GM12878 (cell line): ENCODE results near the gene TRIM25. TPM values are rescaled to one million over a fixed set of nuclear protein-coding genes. Genes with fewer than 3 reads are reported as not detected.

Source experiments
- ATAC-seq: fragments of 200-7000 bp; cut with Tn5 transposase; 3 replicates; pipeline ENCODE4 v1.9.1; 2020; ENCODE audit warnings: mild to moderate bottlenecking, moderate library complexity
- BruUV-seq: library from RNA; stranded (reverse); fragments of 400-500 nt; replicated peaks from 2 replicates; lab custom pipeline; 2021; lab: Mats Ljungman, UMichigan
- CTCF ChIA-PET: fragments of 300-600 bp; sonication (Branson Sonifier 250); formaldehyde crosslinking; extraction: SDS; loops from one replicate; lab custom pipeline; 2021; ENCODE audit warnings: inconsistent platforms; lab: Yijun Ruan, JAX
- POLR2A ChIA-PET: fragments of 350-600 bp; formaldehyde crosslinking; extraction: SDS; loops from one replicate; lab custom pipeline; 2021; ENCODE audit warnings: inconsistent platforms; lab: Charles Lee
- RAD21 ChIA-PET: fragments of 300-600 bp; sonication (Branson Sonifier 250); formaldehyde crosslinking; loops from one replicate; lab custom pipeline; 2023; ENCODE audit warnings: antibody characterized with exemption; ENCODE audit not compliant: unreplicated experiment; lab: Charles Lee
- SMC1A ChIA-PET: fragments of 300-600 bp; sonication (Branson Sonifier 250); formaldehyde crosslinking; loops from one replicate; lab custom pipeline; 2023; ENCODE audit not compliant: unreplicated experiment, uncharacterized antibody; lab: Charles Lee
- DNase-seq: peaks from one replicate; pipeline ENCODE4 v3.0.0-alpha.2; 2011; ENCODE audit warnings: low read depth, low spot score
- FAIRE-seq: peaks from 3 replicates; lab custom pipeline; 2011; peaks lifted over from hg19 to GRCh38; lab: Jason Lieb, UNC
- H2AFZ ChIP-seq: 2 replicates; pipeline ENCODE4 v1.6.0; 2011; ENCODE audit warnings: low read depth, low read length, control low read depth; ENCODE audit not compliant: control insufficient read depth
- H3K27ac ChIP-seq: 2 replicates; pipeline ENCODE4 v1.5.1; 2011; ENCODE audit warnings: control low read depth; ENCODE audit not compliant: control insufficient read depth, insufficient read depth
- H3K27me3 ChIP-seq, 2 experiments: replicated peaks in 1 of 2; 2 replicates each; pipeline versions ENCODE4 v1.6.0 to v1.6.1; 2011; ENCODE audit warnings: low read length in 1 of 2; ENCODE audit not compliant: control insufficient read depth in 2 of 2, insufficient read depth in 2 of 2
- H3K36me3 ChIP-seq, 2 experiments: 2 replicates each; pipeline ENCODE4 v1.5.1; 2011; ENCODE audit warnings: low read length in 1 of 2; ENCODE audit not compliant: control insufficient read depth in 2 of 2, insufficient read depth in 2 of 2
- H3K4me1 ChIP-seq: 2 replicates; pipeline ENCODE4 v1.6.1; 2011; ENCODE audit warnings: mild to moderate bottlenecking, low read length, moderate library complexity, mixed read lengths; ENCODE audit not compliant: control insufficient read depth, insufficient read depth
- H3K4me2 ChIP-seq: 2 replicates; pipeline ENCODE4 v1.6.0; 2011; ENCODE audit warnings: control low read depth; ENCODE audit not compliant: control insufficient read depth, insufficient read depth
- H3K4me3 ChIP-seq: fragments of 200-600 bp; sonication (generic); 2 replicates; pipeline ENCODE4 v1.5.1; 2016
- H3K79me2 ChIP-seq: 2 replicates; pipeline ENCODE4 v1.6.0; 2011; ENCODE audit warnings: low read length; ENCODE audit not compliant: control insufficient read depth, insufficient read depth
- H3K9ac ChIP-seq: 2 replicates; pipeline ENCODE4 v1.8.0; 2011; ENCODE audit warnings: low read length, control low read depth, mixed read lengths; ENCODE audit not compliant: control insufficient read depth, insufficient read depth
- H3K9me3 ChIP-seq: replicated peaks from 3 replicates; pipeline ENCODE4 v1.5.1; 2011; ENCODE audit warnings: mild to moderate bottlenecking, low read length; ENCODE audit not compliant: control insufficient read depth, insufficient read depth
- H4K20me1 ChIP-seq: 2 replicates; pipeline ENCODE4 v1.6.0; 2011; ENCODE audit not compliant: control insufficient read depth, insufficient read depth
- BACH1 ChIP-seq: fragments of 450-650 bp; IDR thresholded peaks from 2 replicates; pipeline ENCODE4 v1.6.1; 2017; ENCODE audit warnings: mild to moderate bottlenecking, borderline replicate concordance
- IKZF1 ChIP-seq: fragments of 450-650 bp; conservative IDR thresholded peaks from 2 replicates; pipeline ENCODE4 v1.6.1; 2017; ENCODE audit warnings: antibody characterized with exemption, mild to moderate bottlenecking
- IKZF2 ChIP-seq, 2 experiments: fragments of 450-650 bp; IDR thresholded peaks; 2 replicates each; pipeline ENCODE4 v1.6.1; 2017; ENCODE audit warnings: mild to moderate bottlenecking in 2 of 2, moderate library complexity in 2 of 2
- MEF2A ChIP-seq: IDR thresholded peaks from 2 replicates; pipeline ENCODE4 v1.6.1; 2011; ENCODE audit warnings: low read depth, mild to moderate bottlenecking, low read length, moderate library complexity; ENCODE audit not compliant: insufficient read depth
- MTA2 ChIP-seq: fragments of 450-650 bp; IDR thresholded peaks from 2 replicates; pipeline ENCODE4 v1.6.1; 2016; ENCODE audit warnings: low read depth, mild to moderate bottlenecking, moderate library complexity
- MTA3 ChIP-seq: IDR thresholded peaks from 2 replicates; pipeline ENCODE4 v1.6.1; 2012; ENCODE audit warnings: low read length, inconsistent platforms, borderline replicate concordance
- POLR2AphosphoS5 ChIP-seq: IDR thresholded peaks from 2 replicates; pipeline ENCODE4 v1.6.1; 2011; ENCODE audit warnings: mild to moderate bottlenecking, low read length, inconsistent platforms
- RUNX3 ChIP-seq: IDR thresholded peaks from 2 replicates; pipeline ENCODE4 v1.6.1; 2012; ENCODE audit warnings: low read length, inconsistent platforms
- SPI1 ChIP-seq: IDR thresholded peaks from 2 replicates; pipeline ENCODE4 v1.6.1; 2011; ENCODE audit warnings: low read depth, mild to moderate bottlenecking, low read length, moderate library complexity, borderline replicate concordance; ENCODE audit not compliant: insufficient read depth
- YY1 ChIP-seq: IDR thresholded peaks from 2 replicates; pipeline ENCODE4 v1.6.1; 2011; ENCODE audit warnings: low read depth, mild to moderate bottlenecking, low read length
- WGBS: methylation state at CpG from one replicate; pipeline ENCODE4 v1.1.6; 2016; ENCODE audit warnings: low lambda C conversion rate; ENCODE audit not compliant: insufficient replicate concordance, insufficient coverage; ENCODE audit errors: missing lambda C conversion rate; 5-methylcytosine and 5-hydroxymethylcytosine counted together
- in situ Hi-C: fragments of 300-500 bp; cut with MboI; formaldehyde crosslinking; loops from 9 replicates; pipeline ENCODE4 v1.14.3; 2018; ENCODE audit warnings: mixed read lengths
- intact Hi-C: fragments of 100-400 bp; cut with micrococcal nuclease; formaldehyde crosslinking; loops from one replicate; pipeline ENCODE4 v1.14.2; 2022; ENCODE audit not compliant: unreplicated experiment
- polyA plus RNA-seq, 11 experiments: library from polyadenylated mRNA; depleted of rRNA in 4 of 11; unstranded in 6 of 11; stranded (reverse) in 5 of 11; fragments of >200 nt; fragmentation: Nextera tagmentation in 4 of 11; fragmentation: Illumina TruSeq in 1 of 11; extraction: Ambion mirVana in 4 of 11; extraction: Trizol in 1 of 11; gene quantifications; 1 replicate in 1 of 11; 2 replicates in 10 of 11; pipeline versions ENCODE4 v1.2.1 to v1.2.3, GENCODE V29; 2011 to 2016; ENCODE audit warnings: inconsistent platforms in 2 of 11, missing spikeins in 2 of 11, low read depth in 1 of 11
- total RNA-seq, 4 experiments: library from RNA; depleted of rRNA in 3 of 4; stranded (reverse); fragments of >200 nt in 3 of 4; fragmentation: Illumina TruSeq in 1 of 4; extraction: Trizol in 1 of 4; gene quantifications; 2 replicates each; pipeline versions ENCODE4 v1.2.1 to v1.2.3, GENCODE V29; 2013 to 2021

Gene TRIM25
- total and polyA plus RNA-seq, 10 of the 15 experiments (the other 5 are each of a cell fraction or from before 2014, with no cell fraction given): 10.5 to 123 (median 51.3) TPM

DNA sequence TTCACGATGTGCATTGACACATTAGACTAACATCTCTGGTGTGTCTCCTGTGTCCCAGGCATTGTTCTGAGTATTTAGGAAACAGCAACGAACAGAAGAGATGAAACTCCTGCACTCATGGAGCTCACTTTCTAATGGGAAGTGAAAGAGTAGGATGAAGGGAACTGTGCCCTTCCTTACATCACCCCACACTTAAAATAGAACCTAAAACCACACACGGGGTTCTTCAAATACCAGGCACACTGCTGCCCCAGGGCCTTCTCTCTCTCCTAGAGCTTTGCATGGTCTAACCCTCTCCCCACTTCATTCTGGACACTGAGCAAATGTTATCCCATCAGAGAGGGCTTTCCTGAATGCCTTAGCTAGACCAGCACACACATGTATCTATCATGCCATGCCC lies 33.7 kb downstream of the TRIM25 start:
- H3K4me2 ChIP-seq: no peak overlapping the region
- H3K4me3 ChIP-seq: no peak overlapping the region
- DNase-seq (no peak), FAIRE-seq (peak; percentile 35), ATAC-seq (peak; percentile 37)
- RAD21 ChIA-PET: interaction anchor here (1.4 kb wide), 1 partner anchor 58 kb away, joined by 3 read pairs; no protein-coding TSS in a partner anchor
- TF ChIP-seq POLR2AphosphoS5 (no peak), MTA2 (no peak), MTA3 (no peak), BACH1 (no peak), MEF2A (0 out of 2 replicates have a peak, but pooled peaks have one; percentile 28), IKZF1 (peak; percentile 30; the same call in 1 of the 2 replicates), YY1 (no peak), SPI1 (peak; percentile 51; the same call in 1 of the 2 replicates), RUNX3 (peak; percentile 33), IKZF2 (IDR thresholded peaks at IDR 0.05) (0 out of 4 replicates have a peak, but pooled peaks of 1 of the 2 experiments have one; percentile 9)
- no peaks in the 10 kb centered on the region for H3K27me3 ChIP-seq
- POLR2A ChIA-PET: no interaction called here
- CTCF ChIA-PET: interaction anchor here (0.5 to 1.2 kb wide), 5 partner anchors 10 to 393 kb away, joined by 3 read pairs; no protein-coding TSS in a partner anchor
- peaks cover 0 to 2% of the 10 kb centered on the region in 2 experiments; a peak in 1 of 4 replicates for H3K36me3 ChIP-seq
- H3K79me2 ChIP-seq: no peaks in the 10 kb centered on the region
- BruUV-seq: no TSS peak
- in situ Hi-C loops (no loop called here), intact Hi-C loops (no loop called here)
- H3K27ac ChIP-seq: no peak overlapping the region
- H3K9me3 ChIP-seq: no peaks in the 10 kb centered on the region
- H3K4me1 ChIP-seq: no peaks in the 10 kb centered on the region
- no peak overlapping the region for H2AFZ ChIP-seq
- no peak overlapping the region for H3K9ac ChIP-seq
- SMC1A ChIA-PET: interaction anchor here (0.6 kb wide), 1 partner anchor 1438 kb away, joined by 3 read pairs; no protein-coding TSS in a partner anchor
- WGBS: 67% methylated on average over 3 of the region's 3 CpGs
- no peaks in the 10 kb centered on the region for H4K20me1 ChIP-seq
